GM10266 (cell line): Measurements from ENCODE around the gene KBTBD3.
"Not testable (repeated sequence)": the region's sequence is repeated elsewhere in the genome, so short reads cannot be mapped to it uniquely, and the experiment has no call there.

Experiments
- DNase-seq: peaks from one replicate; pipeline ENCODE4 v3.0.0; 2012; ENCODE audit errors: extremely low spot score
- CTCF ChIP-seq: IDR thresholded peaks from 2 replicates; pipeline ENCODE4 v1.5.1; 2012; ENCODE audit warnings: mild to moderate bottlenecking, low read depth; ENCODE audit not compliant: control insufficient read depth, insufficient read depth; ENCODE audit errors: missing control alignments

Gene KBTBD3

GRCh38 chr11:106061249-106061784 is 15.8 kb downstream of the KBTBD3 start:
- TF ChIP-seq CTCF: no peak
- no peak for DNase-seq

GRCh38 chr11:106059617-106060016 is 17.5 kb downstream of the KBTBD3 start:
- DNase-seq: no peak
- TF ChIP-seq CTCF: no peak

GRCh38 chr11:106058377-106058776 is 18.8 kb downstream of the KBTBD3 start:
- not testable (repeated sequence) for DNase-seq

GRCh38 chr11:106051103-106051502 is 26.0 kb downstream of the KBTBD3 start:
- no peak for DNase-seq
- no peak for TF ChIP-seq CTCF

GRCh38 chr11:106049727-106050476 is 27.2 kb downstream of the KBTBD3 start:
- no peak for TF ChIP-seq CTCF
- no peak for DNase-seq

GRCh38 chr11:106047631-106048030 is 29.5 kb downstream of the KBTBD3 start:
- no peak for TF ChIP-seq CTCF

GRCh38 chr11:106043540-106043939 is 33.6 kb downstream of the KBTBD3 start:
- TF ChIP-seq CTCF: no peak
- DNase-seq: no peak

More at GRCh38 chr11:106047631-106048030, 29.5 kb downstream of the KBTBD3 start:
- no peak for DNase-seq
